GM13976 (cell line): ENCODE data around the gene CLIP2.
"Not testable (repeated sequence)": the region's sequence is repeated elsewhere in the genome, so short reads cannot be mapped to it uniquely, and the experiment has no call there.

ENCODE experiments used
- DNase-seq: peaks from one replicate; pipeline ENCODE4 v3.0.0; 2012; ENCODE audit warnings: low spot score
- in situ Hi-C: fragments of 300-500 bp; cut with MboI; formaldehyde crosslinking; loops from one replicate; pipeline ENCODE4 v1.12.0; 2022; ENCODE audit warnings: low sequenced_read_pairs, mixed read lengths, inconsistent platforms; ENCODE audit not compliant: unreplicated experiment
- TF ChIP-seq, protein P1 (sequence below): IDR thresholded peaks from 2 replicates; pipeline ENCODE4 v1.5.1; 2012; ENCODE audit warnings: borderline replicate concordance, mild to moderate bottlenecking; ENCODE audit not compliant: insufficient read depth; ENCODE audit errors: extremely low read depth, missing control alignments, control extremely low read depth

CLIP2 gene

GRCh38 chr7:74253331-74253730, 35.9 kb upstream of the CLIP2 start:
- TF ChIP-seq, protein P1, sequence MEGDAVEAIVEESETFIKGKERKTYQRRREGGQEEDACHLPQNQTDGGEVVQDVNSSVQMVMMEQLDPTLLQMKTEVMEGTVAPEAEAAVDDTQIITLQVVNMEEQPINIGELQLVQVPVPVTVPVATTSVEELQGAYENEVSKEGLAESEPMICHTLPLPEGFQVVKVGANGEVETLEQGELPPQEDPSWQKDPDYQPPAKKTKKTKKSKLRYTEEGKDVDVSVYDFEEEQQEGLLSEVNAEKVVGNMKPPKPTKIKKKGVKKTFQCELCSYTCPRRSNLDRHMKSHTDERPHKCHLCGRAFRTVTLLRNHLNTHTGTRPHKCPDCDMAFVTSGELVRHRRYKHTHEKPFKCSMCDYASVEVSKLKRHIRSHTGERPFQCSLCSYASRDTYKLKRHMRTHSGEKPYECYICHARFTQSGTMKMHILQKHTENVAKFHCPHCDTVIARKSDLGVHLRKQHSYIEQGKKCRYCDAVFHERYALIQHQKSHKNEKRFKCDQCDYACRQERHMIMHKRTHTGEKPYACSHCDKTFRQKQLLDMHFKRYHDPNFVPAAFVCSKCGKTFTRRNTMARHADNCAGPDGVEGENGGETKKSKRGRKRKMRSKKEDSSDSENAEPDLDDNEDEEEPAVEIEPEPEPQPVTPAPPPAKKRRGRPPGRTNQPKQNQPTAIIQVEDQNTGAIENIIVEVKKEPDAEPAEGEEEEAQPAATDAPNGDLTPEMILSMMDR, result no peak
- in situ Hi-C loops, result no loop called here
- no peak for DNase-seq

DNA sequence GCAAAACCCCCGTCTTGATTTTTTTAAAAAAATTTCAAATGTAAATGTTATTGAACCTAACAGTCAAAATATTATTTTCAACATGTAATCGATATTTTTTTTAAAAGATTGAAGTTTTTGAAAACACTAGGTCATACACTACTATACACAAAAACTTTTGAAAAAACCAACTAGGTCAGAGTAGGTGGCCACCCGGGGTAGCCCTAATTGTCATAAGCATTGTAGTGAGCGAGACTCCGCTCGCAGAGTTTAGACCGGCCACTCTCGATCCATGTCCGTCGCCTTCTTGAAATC, 35.4 kb upstream of the CLIP2 start:
- TF ChIP-seq, protein P1, result no peak

DNA sequence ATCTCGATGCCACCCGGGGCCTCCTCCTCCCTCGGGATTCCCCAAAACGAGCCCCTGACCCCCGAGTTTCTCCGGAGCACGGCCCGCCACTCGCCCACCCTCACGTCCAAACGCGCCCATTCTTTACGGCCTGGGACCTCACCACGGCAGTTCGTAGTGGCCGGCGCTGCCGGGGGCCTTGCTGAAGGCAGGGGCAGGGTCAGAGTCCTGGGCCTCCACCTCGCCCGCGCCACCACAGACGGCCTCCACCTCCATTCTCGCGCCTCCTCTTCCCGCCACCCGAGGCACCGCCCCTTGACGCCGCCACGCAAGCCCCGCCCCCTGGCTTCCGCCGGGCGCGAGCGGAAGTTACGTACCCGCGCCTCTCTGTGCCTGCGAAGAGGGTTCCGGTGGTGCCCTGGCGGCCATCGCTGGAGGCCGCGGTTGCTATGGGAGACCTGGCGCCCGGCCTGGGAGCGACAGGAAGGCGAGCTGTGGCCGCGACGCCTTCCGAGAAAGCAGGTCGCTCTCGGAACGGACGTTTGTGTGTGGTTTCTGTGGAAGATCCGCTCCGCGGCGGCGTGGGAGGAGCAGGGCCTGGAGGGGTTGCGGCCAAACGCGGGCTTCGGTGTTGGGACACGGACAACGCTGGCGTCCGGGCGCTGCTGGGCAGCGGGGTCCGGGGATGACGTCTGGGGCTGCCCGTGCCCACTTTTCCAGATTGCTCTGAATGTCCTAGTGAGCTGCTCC, 34.9 kb upstream of the CLIP2 start, which contains the start of gene RFC2:
RFC2 (minus strand) TSS at position 271 of the 729 bp plus-strand sequence; CDS start at position 255, 16 bp downstream.
- TF ChIP-seq, protein P1, result no peak
- in situ Hi-C loops, result no loop called here
- DNase-seq, result peak; percentile 99

More for the DNA sequence above, 35.4 kb upstream of the CLIP2 start:
- DNase-seq, result no peak
- in situ Hi-C loops, result no loop called here

DNA sequence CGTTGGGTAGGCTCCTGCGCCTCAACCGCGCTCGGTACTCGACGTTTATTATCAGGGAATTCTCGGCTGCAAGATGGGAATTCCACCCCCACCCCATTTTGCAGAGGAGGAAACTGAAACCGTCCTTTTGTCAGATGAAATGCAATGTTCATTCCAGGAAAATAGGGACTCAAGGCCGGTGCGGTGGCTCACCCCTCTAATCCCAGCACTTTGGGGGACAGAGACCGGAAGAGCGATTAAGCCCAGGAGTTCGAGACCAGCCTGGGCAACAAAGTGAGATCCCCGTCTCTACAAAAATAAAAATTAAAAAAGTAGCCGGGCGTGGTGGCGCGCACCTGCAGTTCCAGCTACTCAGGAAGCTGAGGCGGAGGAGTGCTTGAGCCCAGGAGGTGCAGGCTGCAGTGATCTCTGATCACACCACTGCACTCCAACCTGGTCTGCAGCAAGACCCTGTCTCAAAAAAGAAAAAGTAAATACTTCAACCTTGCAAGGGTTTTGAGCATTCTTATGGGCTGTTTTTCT, 34.3 kb upstream of the CLIP2 start:
- TF ChIP-seq, protein P1, result no peak
- in situ Hi-C loops, result no loop called here

DNA sequence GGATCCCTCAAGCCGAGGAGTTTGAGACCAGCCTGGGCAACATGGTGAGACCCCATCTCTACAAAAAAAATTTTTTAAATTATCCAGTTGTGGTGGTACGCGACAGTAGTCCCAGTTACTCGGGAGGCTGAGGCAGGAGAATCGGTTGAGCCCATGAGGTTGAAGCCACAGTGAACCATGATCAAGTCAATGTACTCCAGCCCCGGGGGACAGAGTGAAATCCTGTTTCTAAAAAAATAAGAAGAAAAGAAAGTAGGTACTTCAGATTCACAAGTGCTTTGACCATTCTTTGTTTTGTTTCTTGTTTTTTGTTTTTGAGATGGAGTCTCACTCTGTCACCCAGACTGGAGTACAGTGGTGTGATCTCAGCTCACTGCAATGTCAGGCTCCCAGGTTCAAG, 33.7 kb upstream of the CLIP2 start:
- in situ Hi-C loops, result not testable (repeated sequence)
- DNase-seq, result peak; percentile 22

More for the DNA sequence above, 34.3 kb upstream of the CLIP2 start:
- DNase-seq, result no peak

- in situ Hi-C loops, result no loop called here
- peak; percentile 2 for DNase-seq
- TF ChIP-seq, protein P1, result no peak
Observed at GRCh38 chr7:74256491-74257408, 32.5 kb upstream of the CLIP2 start.
